LNCaP clone FGC (cell line): ENCODE measurements around the gene KRTAP10-8.

Experiments
- DNase-seq: peaks from one replicate; pipeline ENCODE4 v3.0.0-alpha.2; 2011; ENCODE audit warnings: low read depth
- H3K4me3 ChIP-seq: 2 replicates; pipeline ENCODE4 v1.5.1; 2011; ENCODE audit warnings: mild to moderate bottlenecking, low read depth, low read length, control low read depth
- TF ChIP-seq, protein P1 (sequence below): IDR thresholded peaks from 2 replicates; pipeline ENCODE4 v1.5.1; 2012; ENCODE audit warnings: mild to moderate bottlenecking; ENCODE audit not compliant: control insufficient read depth, insufficient read depth; ENCODE audit errors: extremely low read depth

The KRTAP10-8 gene

DNA sequence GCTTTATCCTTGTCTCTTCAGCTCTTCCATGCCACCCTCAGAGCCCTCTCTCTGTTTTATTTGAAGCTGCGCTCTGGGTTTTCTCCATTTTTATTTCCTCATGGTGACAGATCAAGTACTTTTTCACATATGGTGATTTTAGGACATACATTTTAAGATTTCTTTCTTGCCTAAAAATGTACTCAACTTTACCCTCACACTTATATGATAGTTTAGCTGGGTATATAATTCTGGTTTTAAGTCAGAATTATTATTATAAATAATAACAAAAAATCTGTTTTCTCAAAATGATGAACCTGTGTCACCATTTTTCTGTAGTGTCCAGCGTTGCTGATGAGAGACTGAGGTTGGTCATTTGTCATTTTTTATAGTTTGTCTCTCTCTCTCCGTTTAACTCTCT lies 30.7 kb upstream of the KRTAP10-8 start:
- TF ChIP-seq, protein P1, sequence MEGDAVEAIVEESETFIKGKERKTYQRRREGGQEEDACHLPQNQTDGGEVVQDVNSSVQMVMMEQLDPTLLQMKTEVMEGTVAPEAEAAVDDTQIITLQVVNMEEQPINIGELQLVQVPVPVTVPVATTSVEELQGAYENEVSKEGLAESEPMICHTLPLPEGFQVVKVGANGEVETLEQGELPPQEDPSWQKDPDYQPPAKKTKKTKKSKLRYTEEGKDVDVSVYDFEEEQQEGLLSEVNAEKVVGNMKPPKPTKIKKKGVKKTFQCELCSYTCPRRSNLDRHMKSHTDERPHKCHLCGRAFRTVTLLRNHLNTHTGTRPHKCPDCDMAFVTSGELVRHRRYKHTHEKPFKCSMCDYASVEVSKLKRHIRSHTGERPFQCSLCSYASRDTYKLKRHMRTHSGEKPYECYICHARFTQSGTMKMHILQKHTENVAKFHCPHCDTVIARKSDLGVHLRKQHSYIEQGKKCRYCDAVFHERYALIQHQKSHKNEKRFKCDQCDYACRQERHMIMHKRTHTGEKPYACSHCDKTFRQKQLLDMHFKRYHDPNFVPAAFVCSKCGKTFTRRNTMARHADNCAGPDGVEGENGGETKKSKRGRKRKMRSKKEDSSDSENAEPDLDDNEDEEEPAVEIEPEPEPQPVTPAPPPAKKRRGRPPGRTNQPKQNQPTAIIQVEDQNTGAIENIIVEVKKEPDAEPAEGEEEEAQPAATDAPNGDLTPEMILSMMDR = no peak
- DNase-seq = no peak
- H3K4me3 ChIP-seq = no peak overlapping the region

DNA sequence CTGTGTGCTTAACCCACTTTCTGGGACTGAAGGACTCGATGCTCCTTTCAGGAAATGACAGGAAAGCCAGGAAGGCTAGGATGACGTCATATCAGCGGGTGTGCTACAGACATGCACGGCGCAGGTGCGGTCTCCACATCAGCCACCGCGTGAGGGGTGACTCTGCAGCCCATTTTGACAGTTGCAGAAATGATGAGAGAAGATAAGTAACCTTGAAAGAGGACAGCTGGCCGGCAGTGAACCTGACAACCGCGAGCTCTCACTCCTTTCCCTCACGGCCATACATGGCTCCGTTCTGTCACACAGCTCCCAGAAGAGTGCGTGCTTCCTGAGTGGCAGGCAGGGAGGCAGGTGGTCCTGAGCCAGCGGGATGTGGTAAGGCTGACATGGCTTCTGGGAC lies 29.8 kb upstream of the KRTAP10-8 start:
- no peak for DNase-seq
- TF ChIP-seq, protein P1 = no peak
- no peak overlapping the region for H3K4me3 ChIP-seq

DNA sequence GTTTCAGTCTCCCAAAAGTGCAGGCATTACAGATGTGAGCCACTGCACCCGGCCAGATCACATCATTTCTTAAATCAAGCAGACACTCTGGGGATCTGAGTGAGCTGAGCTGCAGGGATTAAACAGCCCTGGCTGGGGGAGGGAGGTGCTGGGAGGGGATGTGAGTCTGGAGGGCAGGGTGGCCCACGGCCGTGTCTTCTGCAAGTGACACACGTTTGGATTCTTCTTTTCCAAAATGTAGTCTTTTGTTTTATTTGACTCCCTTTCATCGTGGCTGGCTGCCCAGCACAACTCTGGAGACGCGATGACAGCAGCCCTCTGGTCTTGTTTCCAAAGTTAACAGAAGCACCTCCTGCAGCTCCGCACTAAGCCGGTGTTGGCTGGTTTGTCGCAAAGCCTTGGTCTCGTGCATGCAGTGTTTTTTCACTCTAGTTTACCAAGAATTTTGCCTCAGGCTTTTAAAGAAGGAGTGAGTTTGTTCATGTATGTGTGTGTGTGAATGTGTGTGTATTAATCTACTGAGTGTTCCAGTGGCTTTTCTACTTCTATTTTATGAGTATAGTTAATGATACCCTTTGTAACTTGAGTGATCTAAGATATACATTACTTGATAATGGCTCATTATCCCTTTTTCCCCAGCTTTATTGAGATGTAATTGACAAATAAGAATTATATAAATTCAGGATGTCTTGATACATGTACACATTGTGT lies 28.6 kb upstream of the KRTAP10-8 start:
- DNase-seq = no peak
- TF ChIP-seq, protein P1 = no peak

DNA sequence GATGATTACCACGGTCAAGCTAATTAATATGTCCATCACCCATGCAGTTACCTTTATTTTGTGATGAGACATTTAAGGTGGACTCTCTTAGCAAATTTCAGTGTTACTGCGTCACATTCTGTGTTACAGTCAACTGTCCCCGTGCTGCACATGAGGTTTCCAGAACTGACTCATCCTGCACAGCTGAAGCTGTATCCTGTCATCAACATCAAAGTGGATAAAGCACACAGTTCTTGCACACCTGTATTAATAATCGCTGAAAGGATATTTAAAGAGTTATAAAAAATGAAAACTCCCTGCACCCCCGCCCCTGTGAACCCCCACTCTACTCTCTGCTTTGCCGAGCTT lies 28.1 kb upstream of the KRTAP10-8 start:
- H3K4me3 ChIP-seq = no peak overlapping the region
- no peak for DNase-seq
- TF ChIP-seq, protein P1 = no peak

More for the DNA sequence above, 28.6 kb upstream of the KRTAP10-8 start:
- H3K4me3 ChIP-seq = no peak overlapping the region

DNA sequence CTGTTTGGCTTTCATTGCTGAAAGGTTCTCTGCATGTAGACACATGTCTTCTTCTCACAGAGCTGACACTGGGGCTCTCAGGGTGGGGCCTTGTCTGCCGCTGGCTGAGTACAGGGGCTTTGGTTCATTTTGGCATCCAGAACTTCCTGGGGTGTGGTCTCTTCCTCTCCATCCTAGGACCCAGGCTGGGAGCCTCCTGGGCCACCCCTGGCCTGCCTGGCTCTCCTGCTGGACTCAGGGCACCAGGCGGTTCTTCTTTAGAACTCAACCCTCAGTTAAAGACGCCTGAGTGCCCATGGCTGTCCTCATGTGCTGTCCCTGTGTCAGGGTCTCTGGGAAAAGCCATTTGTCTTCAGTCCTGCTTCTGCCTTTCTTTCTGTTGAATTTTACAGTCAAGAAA lies 26.0 kb upstream of the KRTAP10-8 start:
- DNase-seq = no peak
- TF ChIP-seq, protein P1 = no peak
- H3K4me3 ChIP-seq = no peak overlapping the region

DNA sequence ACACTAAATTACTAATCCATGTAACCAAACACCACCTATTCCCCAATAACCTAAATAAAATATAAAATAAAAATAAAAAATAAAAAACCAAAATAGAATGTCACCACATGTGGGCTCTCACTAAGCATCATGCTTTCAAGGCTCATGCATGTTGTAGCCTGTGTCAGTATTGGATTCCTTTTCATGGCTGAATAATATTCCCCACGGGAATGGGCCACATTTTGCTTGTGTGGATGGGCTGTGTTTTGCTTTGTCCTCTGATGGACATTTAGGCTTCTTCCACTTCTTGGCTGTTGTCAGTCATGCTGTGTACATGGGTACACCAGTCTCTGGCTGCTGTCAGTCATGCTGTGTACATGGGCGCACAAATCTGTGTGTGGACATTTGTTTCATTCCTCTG lies 22.8 kb upstream of the KRTAP10-8 start:
- TF ChIP-seq, protein P1 = no peak
- no peak overlapping the region for H3K4me3 ChIP-seq
- no peak for DNase-seq
